Measurements from ENCODE around the gene TAP1. TPM values are rescaled to one million over a fixed set of nuclear protein-coding genes. Genes with fewer than 3 reads are reported as not detected.

Gene TAP1
- total RNA-seq, 1 donor from 2014 or later = 10.3 TPM

GRCh38 chr6:32852018-32852843 is 1.3 kb downstream of the TAP1 start:
- Mint-ChIP-seq H3K27ac (no peak overlapping the region), H3K27me3 (ENCODE audit: low read depth) (peaks cover 91% of the 10 kb centered on the region), H3K9me3 (no peaks in the 10 kb centered on the region), H3K4me3 (peak overlapping the region; percentile 91), H3K4me1 (peaks cover 17% of the 10 kb centered on the region), H3K36me3 (peaks cover 16% of the 10 kb centered on the region)
- no peak for TF ChIP-seq CTCF (IDR thresholded peaks at IDR 0.05; ENCODE audit: unreplicated experiment)
- DNase-seq (ENCODE audit: low spot score in 2 of 2, unreplicated experiment in 2 of 2) = no peak

- TF ChIP-seq CTCF (IDR thresholded peaks at IDR 0.05; ENCODE audit: unreplicated experiment) = no peak
- Mint-ChIP-seq H3K4me1 (peaks cover 17% of the 10 kb centered on the region), H3K9me3 (no peaks in the 10 kb centered on the region), H3K27me3 (ENCODE audit: low read depth) (peaks cover 86% of the 10 kb centered on the region), H3K27ac (no peak overlapping the region), H3K4me3 (no peak overlapping the region), H3K36me3 (peaks cover 16% of the 10 kb centered on the region)
- DNase-seq (ENCODE audit: low spot score in 2 of 2, unreplicated experiment in 2 of 2) = no peak
Observed at GRCh38 chr6:32851025-32851424, 2.5 kb downstream of the TAP1 start.

DNA sequence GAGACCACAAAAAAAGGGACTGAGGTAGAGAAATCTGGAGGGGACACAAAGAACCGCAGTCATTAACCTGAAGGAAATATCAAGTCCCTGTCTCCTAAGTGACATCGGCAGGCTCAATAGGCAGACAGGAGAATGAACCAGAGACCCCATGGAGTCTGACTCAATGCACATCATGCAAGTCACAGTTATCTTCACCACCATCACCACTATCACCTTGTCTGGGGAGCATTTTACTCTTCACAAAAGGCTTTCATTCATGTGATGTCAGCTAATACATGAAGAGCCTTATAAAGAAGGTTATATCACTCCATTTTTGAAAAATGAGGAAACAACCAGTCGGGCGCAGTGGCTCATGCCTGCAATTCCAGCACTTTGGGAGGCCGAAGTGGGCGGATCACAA is 4.4 kb downstream of the TAP1 start:
- Mint-ChIP-seq H3K27me3 (ENCODE audit: low read depth) (peaks cover 82% of the 10 kb centered on the region), H3K4me1 (peaks cover 18% of the 10 kb centered on the region), H3K4me3 (no peak overlapping the region), H3K9me3 (no peaks in the 10 kb centered on the region), H3K27ac (no peak overlapping the region), H3K36me3 (peaks cover 16% of the 10 kb centered on the region)
- no peak for TF ChIP-seq CTCF (IDR thresholded peaks at IDR 0.05; ENCODE audit: unreplicated experiment)
- DNase-seq (ENCODE audit: low spot score in 2 of 2, unreplicated experiment in 2 of 2) = no peak

- no peaks in the 10 kb centered on the region for H3K9me3 Mint-ChIP-seq
- H3K4me3 Mint-ChIP-seq = no peak overlapping the region
- peaks cover 16% of the 10 kb centered on the region for H3K36me3 Mint-ChIP-seq
- TF ChIP-seq CTCF (IDR thresholded peaks at IDR 0.05; ENCODE audit: unreplicated experiment) = no peak
- no peak for DNase-seq (ENCODE audit: low spot score in 2 of 2, unreplicated experiment in 2 of 2)
- H3K27me3 Mint-ChIP-seq (ENCODE audit: low read depth) = peaks cover 87% of the 10 kb centered on the region
- H3K27ac Mint-ChIP-seq = no peak overlapping the region
- peaks cover 19% of the 10 kb centered on the region for H3K4me1 Mint-ChIP-seq
Observed at GRCh38 chr6:32847795-32848194, 5.7 kb downstream of the TAP1 start.

GRCh38 chr6:32847004-32847403 is 6.5 kb downstream of the TAP1 start:
- TF ChIP-seq CTCF (IDR thresholded peaks at IDR 0.05; ENCODE audit: unreplicated experiment) = no peak
- Mint-ChIP-seq H3K36me3 (peaks cover 20% of the 10 kb centered on the region), H3K27ac (no peak overlapping the region), H3K4me1 (peaks cover 12% of the 10 kb centered on the region), H3K27me3 (ENCODE audit: low read depth) (peaks cover 85% of the 10 kb centered on the region), H3K9me3 (no peaks in the 10 kb centered on the region), H3K4me3 (no peak overlapping the region)
- DNase-seq (ENCODE audit: low spot score in 2 of 2, unreplicated experiment in 2 of 2) = no peak

Data from mesothelial cell of epicardium (in vitro differentiated cells).